ENCODE data around the gene PRKAR1B.

- TF ChIP-seq GATA2 (IDR thresholded peaks at IDR 0.05; ENCODE audit: low read depth, low read length) (no peak), GATA3 (IDR thresholded peaks at IDR 0.05; ENCODE audit: low read depth, low read length) (no peak)
Measured at GRCh38 chr7:627661-628401, 99.2 kb downstream of the PRKAR1B start.

Measured in SH-SY5Y (cell line).